Psoas muscle (tissue), 8 donors: Measurements from ENCODE around the gene UNC5C. TPM values are rescaled to one million over a fixed set of nuclear protein-coding genes. Genes with fewer than 3 reads are reported as not detected.

Experiments
- ATAC-seq, 4 donors: fragments of 200-7000 bp; cut with Tn5 transposase; one replicate each; pipeline ENCODE4 v1.9.1; 2020; ENCODE audit warnings: moderate library complexity in 3 of 4, mild to moderate bottlenecking in 2 of 4
- DNase-seq, 2 donors: peaks; one replicate each; pipeline ENCODE4 v3.0.0-alpha.2; 2020
- H3K27ac ChIP-seq: fragments of 200-600 bp; one replicate; pipeline ENCODE4 v1.8.0; 2022
- H3K27me3 ChIP-seq, 3 donors: fragments of 200-600 bp in 1 of 3; one replicate each; pipeline versions ENCODE4 v1.6.1 to v1.8.0; 2013 to 2022; ENCODE audit warnings: low read length in 2 of 3, mild to moderate bottlenecking in 2 of 3, moderate library complexity in 1 of 3; ENCODE audit not compliant: insufficient read depth in 3 of 3
- H3K36me3 ChIP-seq, 2 donors: fragments of 200-600 bp in 1 of 2; one replicate each; pipeline versions ENCODE4 v1.6.1 to v1.8.0; 2013 to 2022; ENCODE audit warnings: low read depth in 1 of 2, mild to moderate bottlenecking in 1 of 2, moderate library complexity in 1 of 2; ENCODE audit not compliant: insufficient read depth in 1 of 2
- H3K4me1 ChIP-seq: fragments of 200-600 bp; one replicate; pipeline ENCODE4 v1.8.0; 2022
- H3K4me3 ChIP-seq: fragments of 200-600 bp; one replicate; pipeline ENCODE4 v1.8.0; 2022; ENCODE audit warnings: mild to moderate bottlenecking
- H3K9me3 ChIP-seq: fragments of 200-600 bp; one replicate; pipeline ENCODE4 v1.8.0; 2022
- CTCF ChIP-seq: fragments of 200-600 bp; IDR thresholded peaks from one replicate; pipeline ENCODE4 v1.8.0; 2022; ENCODE audit warnings: antibody characterized with exemption
- WGBS, 3 donors: extraction: QIAGEN DNeasy Blood & Tissue Kit; methylation state at CpG; one replicate each; pipeline versions ENCODE4 v1.1.6 to v1.1.7; 2013; 5-methylcytosine and 5-hydroxymethylcytosine counted together
- intact Hi-C, 2 donors: fragments of 100-400 bp; cut with DNase I; formaldehyde crosslinking; loops; one replicate each; pipeline versions ENCODE4 v1.11.0 to v1.14.2; 2022
- polyA plus RNA-seq, 3 donors: library from polyadenylated mRNA; stranded (reverse); fragments of 200-250 nt; gene quantifications; one replicate each; pipeline ENCODE4 v1.2.3, GENCODE V29; 2013
- total RNA-seq, 4 donors: library from RNA; stranded (reverse); fragmentation: NEBNext Ultra II Directional in 2 of 4; extraction: Animal tissue kit (Norgen Biotek cat#: 25700) in 2 of 4; gene quantifications; one replicate each; pipeline versions ENCODE4 v1.2.1 to v1.2.4, GENCODE V29; 2021 to 2023
- donor health status: healthy with polysubstance abuse.
- donor health status: DM: no; HTN: no; CAD: no; lungs with moderate emphysema.
- donor health status: Bipolar disorder and iron deficiency.
- donor health status: healthy.
- donor health status: DM: yes; HTN: yes; CAD: no.
- donor health status: DM: no; HTN: no; CAD: no.
- donor health status: DM: no; HTN: no; CAD: no.
- donor health status: DM: yes; HTN: yes; CAD: no.

The UNC5C gene
- total and polyA plus RNA-seq, 7 donors: 0.04 to 1.1 (median 0.19) TPM

DNA sequence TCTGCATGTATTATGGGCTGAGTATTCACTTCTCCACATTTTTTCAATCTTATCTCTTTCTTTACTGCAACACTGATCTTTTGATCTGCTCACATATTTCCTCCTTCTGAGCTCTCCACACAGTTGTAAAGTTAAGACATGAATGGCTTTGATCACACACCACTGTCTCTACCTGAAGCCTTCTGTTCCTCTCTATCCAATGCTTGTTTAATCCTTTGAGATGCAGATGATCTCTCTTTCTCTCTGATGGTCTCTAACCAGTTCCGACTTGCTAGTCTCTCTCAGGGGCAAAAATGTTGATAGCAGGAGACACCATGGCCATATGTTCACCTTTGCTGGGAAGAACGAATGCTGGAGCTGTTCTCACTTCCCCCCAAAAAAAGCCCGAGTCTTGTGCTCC, 162.4 kb downstream of the UNC5C start:
- Histone ChIP-seq H3K9me3 (no peaks in the 10 kb centered on the region), H3K27me3 (no peaks in the 10 kb centered on the region), H3K36me3 (no peaks in the 10 kb centered on the region), H3K27ac (no peak overlapping the region), H3K4me3 (no peak overlapping the region), H3K4me1 (no peaks in the 10 kb centered on the region)
- ATAC-seq (no peak), DNase-seq (no peak)
- no peak for TF ChIP-seq CTCF
- WGBS, 3 donors: 60 to 62% (median 62%) methylated on average over 3 of the region's 3 CpGs
- intact Hi-C loops: no loop called here

DNA sequence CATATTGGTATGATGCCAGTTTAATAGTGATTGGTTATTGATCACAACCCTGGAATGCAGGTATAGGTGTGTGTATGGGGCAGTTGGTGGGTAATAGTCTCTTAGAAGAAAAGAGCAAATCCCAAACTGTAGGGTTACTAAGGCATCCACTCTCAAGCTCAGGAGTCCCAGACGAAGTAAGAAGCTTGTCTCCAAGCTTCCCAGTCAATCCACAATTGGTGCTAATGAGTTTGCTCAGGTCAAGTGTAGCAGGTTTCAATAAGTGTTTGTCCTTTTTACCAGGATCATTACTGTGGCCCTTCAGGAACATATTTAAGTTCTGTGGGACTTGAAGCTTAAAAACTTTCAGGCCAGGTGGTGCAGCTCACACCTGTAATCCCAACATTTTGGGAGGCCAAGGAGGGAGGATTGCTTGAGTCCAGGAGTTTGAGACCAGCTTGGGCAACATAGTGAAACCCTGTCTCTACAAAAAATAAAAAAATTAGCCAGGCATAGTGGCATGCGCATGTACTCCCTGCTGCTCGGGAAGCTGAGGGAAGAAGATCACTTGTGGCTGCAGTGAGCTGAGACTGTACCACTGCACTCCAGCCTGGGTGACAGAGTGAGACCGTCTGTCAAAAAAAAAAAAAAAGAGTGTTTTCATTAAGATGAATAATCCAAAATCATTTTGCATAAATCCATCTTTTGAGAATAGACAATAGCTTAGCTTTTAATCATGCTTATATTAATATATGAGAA, 166.8 kb downstream of the UNC5C start:
- intact Hi-C loops: no loop called here
- no peak overlapping the region for H3K4me3 ChIP-seq
- ATAC-seq: no peak
- DNase-seq: no peak
- no peaks in the 10 kb centered on the region for H3K36me3 ChIP-seq
- H3K4me1 ChIP-seq: no peaks in the 10 kb centered on the region
- H3K27me3 ChIP-seq: no peaks in the 10 kb centered on the region
- no peak overlapping the region for H3K27ac ChIP-seq
- H3K9me3 ChIP-seq: no peaks in the 10 kb centered on the region
- TF ChIP-seq CTCF: no peak
- WGBS, 3 donors: 77 to 81% (median 78%) methylated on average over 4 of the region's 4 CpGs

DNA sequence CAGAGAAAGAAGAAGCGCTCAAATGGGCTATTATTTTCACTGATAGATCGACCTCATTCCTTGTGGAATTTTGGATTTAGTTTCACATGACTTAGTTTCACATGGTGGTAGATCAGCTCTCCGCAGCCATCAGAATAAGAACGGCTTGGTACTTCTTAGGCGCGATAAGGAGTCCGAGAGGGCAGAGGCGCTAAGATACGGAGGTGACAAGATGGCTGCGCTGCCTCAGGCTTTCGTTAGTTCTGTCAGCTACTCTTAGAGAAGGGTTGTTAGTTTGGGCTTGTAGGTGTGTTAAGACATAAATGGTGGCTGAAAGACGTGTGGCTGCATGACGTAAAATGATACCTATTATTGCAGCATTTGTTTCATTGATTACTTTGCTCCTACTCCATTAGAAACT, 169.1 kb downstream of the UNC5C start:
- ATAC-seq (no peak), DNase-seq (no peak)
- H3K27me3 ChIP-seq: no peaks in the 10 kb centered on the region
- H3K4me1 ChIP-seq: no peaks in the 10 kb centered on the region
- TF ChIP-seq CTCF: no peak
- WGBS, 3 donors: 81 to 83% (median 81%) methylated on average over 13 of the region's 13 CpGs
- H3K9me3 ChIP-seq: no peaks in the 10 kb centered on the region
- intact Hi-C loops: no loop called here
- no peaks in the 10 kb centered on the region for H3K36me3 ChIP-seq
- no peak overlapping the region for H3K27ac ChIP-seq
- no peak overlapping the region for H3K4me3 ChIP-seq

GRCh38 chr4:95377366-95377900, 171.3 kb downstream of the UNC5C start:
- Histone ChIP-seq H3K27ac (no peak overlapping the region), H3K4me1 (no peaks in the 10 kb centered on the region), H3K36me3 (no peaks in the 10 kb centered on the region), H3K27me3 (no peaks in the 10 kb centered on the region), H3K4me3 (no peak overlapping the region), H3K9me3 (no peaks in the 10 kb centered on the region)
- DNase-seq (no peak), ATAC-seq (no peak)
- intact Hi-C loops: no loop called here
- TF ChIP-seq CTCF: no peak
- 79 to 83% (median 79%) methylated on average over 4 of the region's 4 CpGs for WGBS, 3 donors
